OCI-M2 (cell line): Measurements from ENCODE around the gene PARP15.
"Not testable (repeated sequence)": the region's sequence is repeated elsewhere in the genome, so short reads cannot be mapped to it uniquely, and the experiment has no call there.

ENCODE experiments used
- DNase-seq: peaks from one replicate; lab custom pipeline; 2025; ENCODE audit not compliant: unreplicated experiment; lab: John Stamatoyannopoulos, UW

The PARP15 gene

DNA sequence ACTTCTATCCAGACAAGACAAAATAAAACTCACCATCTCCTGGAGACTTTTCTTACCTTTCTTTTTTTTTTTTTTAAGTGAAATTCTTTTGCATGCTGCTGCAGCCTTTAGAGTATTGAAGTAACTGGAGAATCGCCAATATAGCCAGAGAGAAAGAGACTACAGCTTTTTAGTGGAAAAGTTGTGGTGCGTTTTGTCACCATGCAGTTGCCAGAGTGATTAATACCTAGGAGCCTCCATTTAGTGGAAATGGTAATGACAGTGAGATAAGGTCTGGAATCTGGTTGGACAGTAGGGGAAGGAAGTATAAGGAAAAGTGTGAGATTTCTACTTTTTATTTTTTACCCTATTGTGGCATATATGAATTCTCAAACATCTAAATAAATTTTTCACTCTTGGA, 85.1 kb downstream of the PARP15 start:
- DNase-seq: no peak

DNA sequence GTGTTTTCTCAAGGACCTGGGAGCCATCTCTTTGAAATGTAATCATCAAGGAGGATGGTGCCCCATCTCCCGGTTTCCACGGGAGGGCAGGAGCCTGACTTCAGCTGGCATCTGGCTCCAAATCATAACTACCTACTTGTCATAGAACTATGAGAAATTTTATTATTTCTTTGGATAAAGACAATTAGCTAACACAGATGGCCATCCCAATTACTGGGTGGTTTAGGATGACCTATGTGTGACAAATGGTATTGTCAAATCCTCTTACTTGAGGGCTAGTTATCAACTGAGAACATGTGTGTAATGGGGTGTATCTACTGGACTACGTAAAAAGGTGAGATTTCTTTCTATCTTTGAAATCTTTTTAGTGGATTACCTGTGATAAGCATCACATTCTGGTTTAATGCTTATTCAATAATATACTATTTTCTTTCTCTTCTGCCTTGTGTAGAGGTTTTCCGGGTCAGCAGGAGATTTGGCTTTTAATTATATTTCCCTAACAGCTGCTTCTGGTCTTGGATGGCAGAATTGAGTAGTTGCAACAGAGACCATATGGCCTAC, 87.9 kb downstream of the PARP15 start:
- DNase-seq: no peak

DNA sequence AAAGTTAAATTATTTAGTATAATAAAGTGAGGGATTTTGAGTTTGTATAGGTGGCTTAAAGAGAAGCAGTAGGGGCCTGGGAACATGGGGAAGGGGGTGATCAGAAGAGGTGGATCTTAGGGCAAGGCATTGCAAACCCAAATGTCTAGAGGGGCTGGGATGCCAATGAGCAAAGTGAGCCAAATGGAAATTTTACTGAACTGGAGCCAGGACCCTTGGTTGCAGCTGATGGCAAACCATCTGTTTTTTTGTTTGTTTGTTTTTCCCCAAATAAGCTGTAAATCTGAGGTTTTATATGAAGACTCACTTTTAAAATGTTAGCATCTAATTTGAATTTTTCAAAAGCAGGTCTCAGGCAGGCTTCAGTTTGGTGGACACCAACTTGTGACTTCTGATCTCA, 88.4 kb downstream of the PARP15 start:
- no peak for DNase-seq

DNA sequence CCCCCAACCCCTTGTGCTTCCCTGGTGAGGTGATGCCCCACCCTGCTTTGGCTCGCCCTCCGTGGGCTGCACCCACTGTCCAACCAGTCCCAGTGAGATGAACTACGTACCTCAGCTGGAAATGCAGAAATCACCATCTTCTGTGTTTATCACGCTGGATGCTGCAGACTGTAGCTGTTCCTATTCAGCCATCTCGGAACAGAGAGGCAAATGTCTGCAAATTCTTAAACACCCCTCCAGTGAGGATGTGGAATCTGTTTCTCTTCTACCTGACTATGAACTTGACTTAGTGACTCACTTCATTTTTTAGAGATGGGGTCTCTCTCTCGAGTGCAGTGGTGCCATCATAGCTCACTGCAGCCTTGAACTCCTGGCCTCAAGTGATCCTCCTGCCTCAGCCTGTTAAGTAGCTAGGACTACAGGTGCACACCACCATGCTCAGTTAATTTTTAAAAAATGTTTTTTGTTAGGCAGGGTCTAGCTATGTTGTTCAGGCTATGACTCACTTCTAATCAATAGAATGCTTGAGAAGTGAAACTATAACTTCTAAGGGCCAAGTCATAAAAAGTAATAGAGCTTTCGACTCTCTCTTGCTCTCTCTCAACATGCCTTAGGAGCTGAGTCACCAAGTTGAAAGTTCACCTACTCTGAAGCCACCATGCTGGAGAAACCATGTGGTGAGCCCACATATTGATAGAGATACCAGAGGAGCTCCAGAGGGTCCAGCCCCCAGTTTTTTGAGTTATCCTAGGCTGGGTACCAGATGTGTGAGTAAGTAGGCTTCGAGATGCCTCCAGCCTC, 91.7 kb downstream of the PARP15 start:
- no peak for DNase-seq

DNA sequence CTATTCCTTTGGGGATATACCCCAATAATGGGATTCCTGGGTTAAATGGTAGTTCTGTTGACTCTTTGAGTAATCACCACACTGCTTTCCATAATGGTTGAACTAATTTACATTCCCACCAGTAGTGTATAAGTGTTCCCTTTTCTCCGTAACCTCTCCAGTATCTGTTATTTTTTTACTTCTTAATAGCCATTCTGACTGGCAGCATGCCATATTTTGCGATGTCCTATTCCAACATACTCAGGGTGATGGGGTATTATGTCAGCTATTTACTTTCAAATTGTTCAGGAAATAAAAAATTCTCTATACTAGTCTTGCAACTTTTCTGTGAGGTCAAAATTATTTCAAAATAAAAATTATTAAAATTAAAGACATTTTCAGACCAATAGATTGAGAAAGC, 94.1 kb downstream of the PARP15 start:
- DNase-seq: no peak

DNA sequence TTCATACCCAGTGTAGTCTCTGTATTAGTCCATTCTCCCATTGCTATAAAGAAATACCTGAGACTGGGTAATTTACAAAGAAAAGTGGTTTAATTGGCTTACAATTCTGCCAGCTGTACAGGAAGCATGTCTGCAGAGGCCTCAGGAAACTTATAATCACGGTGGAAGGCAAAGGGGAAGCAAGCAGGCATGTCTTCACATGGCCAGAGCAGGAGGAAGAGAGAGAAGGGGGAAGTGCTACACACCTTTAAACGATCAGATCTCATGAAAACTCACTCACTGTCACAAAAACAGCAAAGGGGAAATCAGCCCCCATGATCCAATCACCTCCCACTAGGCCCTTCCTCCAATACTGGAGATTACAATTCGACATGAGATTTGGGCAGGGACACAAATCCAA, 96.9 kb downstream of the PARP15 start:
- DNase-seq: no peak

DNA sequence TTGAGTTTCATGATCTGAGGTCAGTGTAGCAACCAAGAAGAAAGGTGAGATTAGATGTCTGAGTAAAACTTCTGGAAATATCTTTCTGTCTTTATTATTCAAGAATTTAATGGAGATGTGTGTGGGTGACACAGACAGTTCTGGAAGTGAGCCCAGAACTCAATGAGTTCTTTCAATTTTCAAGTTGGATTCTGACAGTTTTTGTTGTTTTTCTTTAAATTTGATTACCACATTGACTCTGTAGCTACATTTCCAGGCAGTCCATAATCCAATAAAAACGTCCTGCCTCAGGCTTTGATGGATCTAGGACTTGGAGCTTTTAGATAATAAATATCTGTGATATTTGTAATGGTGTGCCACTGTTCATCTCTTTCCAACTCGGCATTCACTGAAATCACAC, 99.3 kb downstream of the PARP15 start:
- no peak for DNase-seq

DNA sequence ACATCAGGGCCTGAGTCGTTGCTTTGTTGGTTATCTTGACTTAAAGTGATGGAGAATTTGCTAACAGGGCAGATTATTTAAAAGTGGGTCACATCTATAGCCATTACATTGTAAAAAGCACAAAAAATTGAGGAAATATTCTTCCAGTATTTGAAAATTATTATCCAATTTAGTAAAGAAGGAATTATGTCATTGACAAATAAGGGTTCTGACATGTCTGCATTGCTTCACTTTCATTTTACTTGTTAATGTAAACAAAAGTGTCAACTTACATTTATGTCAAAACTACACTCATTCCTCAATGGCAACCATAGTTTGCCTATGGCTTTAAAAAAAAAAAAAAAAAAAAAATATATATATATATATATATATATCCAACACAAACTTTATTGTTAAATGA, 99.8 kb downstream of the PARP15 start:
- no peak for DNase-seq

DNA sequence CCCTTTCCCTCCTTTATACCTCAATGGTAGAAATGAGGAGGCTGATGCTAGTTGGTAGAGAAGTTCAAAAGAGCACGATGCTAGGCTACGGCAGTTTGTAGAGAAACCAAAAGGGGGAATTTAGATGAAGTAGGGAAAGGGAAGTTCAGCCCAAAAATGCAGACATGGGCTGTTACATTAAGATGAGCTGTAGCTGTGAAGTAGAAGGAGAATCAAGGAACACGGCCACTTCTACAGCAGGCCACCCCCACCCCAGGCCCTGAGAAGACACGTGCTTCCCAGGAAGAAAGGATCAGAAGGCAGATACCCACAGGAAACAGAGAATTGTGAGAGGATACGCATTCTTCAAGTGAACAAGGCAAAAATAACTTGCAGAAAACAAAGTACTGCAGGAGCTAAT, 101.1 kb downstream of the PARP15 start:
- DNase-seq: no peak

DNA sequence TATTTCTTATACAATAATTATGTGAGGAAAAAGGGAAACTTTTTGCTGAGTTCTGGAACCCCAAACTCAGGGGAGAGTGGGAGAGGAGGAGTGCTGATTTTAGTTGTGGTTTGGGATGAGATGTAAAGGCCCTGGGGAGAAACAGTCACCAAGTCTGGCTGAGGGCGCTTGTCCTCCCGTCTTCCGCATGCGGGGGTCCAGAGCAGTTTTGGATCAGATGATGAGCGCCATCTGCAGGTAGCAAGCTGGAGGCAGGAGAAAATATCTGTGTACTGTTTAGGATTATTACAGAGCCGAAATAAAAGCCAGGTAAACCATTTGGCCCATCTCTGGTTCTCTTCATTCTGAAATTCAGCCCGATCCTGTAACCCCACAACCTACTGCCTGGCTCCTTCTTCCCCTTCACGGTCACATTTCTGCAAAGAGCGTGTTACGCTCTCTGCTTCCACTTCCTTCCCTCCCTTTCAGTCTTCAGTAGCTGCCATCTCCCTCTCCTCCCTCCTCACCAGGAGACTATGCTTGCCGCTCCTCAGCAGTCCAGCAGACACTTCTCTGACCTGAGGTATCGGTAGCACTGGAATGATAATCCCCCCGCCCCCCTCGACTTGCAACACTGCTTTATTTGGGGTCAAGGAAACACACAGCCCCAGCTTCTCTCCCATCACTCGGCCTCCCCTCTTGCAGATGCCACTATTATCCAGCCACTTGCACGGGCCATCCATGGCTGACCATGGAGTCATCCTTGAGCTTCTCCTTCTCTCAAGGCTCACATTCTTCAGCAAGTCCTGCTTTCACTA, 101.8 kb downstream of the PARP15 start:
- peak; percentile 47 for DNase-seq

DNA sequence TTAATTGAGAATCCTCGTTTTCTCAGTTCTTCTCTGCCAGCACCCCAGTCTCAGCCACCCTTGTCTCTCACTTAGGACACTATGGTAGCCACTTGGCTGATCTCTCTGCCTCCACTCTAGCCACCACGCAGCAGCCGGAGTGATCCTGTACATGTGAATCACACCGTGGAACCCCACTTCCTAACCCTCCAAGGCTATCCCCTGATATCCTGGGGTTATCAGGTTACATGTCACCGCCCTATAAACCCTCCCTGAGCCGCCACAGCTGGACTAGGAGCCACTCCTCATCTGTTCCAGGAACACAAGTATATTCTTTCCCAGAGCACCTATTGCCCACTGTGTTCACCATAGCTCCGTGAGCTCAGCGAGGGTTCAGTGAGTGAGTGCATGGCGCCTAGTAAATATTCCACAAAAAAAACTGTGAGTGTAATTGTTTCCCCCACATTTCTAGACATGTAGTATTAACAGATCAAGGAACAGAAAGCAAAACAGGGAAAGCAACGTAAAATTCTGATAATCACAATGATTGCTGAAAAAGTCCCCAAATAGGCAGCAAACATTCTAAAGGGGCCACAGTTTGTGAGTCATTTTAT, 102.5 kb downstream of the PARP15 start:
- no peak for DNase-seq

DNA sequence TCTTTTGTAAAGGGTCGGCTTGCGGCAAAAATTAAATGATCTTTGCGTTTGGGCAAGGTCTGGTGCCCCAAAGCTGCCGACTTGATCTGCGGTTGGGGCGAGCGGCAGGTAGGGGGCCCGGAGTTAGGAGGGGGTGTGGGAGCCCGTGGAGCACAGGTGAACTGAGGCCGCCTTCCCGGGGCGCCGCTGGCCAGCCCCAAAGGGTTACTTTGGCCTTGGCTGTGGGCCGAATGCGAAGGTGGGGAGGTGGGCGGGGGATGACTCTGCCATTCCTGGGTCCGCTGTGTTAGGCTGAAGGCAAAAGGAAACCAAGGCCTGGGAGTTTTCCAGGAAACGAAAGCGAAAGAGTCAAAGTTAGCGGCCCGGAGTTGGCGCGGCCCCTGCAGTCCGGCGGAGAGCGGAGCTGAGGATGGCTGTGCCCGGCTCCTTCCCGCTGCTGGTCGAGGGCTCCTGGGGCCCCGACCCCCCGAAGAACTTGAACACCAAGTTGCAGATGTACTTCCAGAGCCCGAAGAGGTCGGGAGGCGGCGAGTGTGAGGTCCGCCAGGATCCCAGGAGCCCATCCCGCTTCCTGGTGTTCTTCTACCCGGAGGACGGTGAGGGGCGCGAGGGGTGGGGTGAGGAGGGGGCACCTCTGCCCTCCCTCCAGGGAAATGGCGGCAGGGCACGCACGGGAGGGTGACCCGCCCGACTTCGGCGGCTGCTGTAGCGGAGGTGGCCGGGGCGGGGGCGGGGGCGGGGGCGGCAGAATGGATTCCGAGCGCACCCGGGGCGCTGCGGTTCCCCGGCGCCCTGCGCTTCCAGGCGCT, 103.2 kb downstream of the PARP15 start, which contains the start of gene PARP14:
Gene PARP14 (plus strand): TSS at position 365 of the 809 bp plus-strand sequence. CDS start 45 bp downstream, at position 410.
- no peak for DNase-seq

DNA sequence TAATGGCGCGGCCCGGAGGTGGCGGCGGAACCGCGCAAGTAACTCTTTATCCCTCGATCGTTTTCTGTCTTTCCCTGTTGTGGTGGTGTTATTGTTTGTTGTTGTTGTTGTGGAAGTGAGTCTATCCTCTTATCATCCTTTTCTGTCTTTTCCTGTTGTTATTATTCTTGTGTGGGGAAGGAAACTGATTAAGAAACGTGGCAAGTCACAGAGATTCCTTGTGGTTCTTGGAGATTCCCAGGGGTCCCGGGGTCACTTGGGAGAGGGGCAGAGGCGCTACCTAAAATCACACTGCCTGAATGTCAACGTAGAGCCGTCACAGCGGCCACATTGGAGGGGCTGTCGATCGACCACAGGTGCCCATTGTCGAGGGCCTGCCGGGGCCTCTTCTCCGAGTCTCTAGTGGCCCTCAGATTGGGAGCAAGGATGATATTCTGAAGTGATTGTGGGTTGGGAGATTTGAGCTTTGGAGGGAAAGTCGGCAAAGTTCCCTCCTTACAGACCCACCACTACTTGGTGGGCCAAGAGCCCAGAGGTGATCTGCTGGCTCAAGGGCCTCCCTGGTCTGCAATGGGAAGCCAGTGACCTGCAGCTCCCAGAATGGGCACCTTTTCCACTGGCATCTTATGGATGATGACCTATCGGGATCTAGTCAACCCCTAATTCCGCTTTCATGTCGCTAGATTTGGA, 104.0 kb downstream of the PARP15 start:
- DNase-seq: no peak

DNA sequence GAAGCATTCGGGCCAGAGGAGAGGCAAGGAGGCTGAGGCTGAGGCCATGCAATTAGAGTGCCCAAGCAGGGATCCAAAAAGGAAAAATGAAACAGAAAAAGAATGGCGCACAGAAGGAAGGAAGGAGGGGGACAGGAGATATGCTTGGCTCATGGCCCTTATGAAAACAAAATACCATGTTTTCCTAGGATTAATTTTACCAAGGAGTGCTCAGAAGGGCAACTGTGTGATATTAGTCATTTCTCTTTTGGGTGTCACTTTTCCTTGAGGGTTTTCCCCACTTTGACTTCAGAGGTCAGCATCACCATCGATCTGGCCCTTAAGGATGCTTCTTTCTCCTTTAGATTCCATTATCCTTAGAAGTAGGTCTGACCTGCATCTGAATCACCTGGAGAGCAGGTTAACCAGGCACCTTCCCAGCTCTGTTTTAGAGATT, 104.5 kb downstream of the PARP15 start:
- DNase-seq: no peak

DNA sequence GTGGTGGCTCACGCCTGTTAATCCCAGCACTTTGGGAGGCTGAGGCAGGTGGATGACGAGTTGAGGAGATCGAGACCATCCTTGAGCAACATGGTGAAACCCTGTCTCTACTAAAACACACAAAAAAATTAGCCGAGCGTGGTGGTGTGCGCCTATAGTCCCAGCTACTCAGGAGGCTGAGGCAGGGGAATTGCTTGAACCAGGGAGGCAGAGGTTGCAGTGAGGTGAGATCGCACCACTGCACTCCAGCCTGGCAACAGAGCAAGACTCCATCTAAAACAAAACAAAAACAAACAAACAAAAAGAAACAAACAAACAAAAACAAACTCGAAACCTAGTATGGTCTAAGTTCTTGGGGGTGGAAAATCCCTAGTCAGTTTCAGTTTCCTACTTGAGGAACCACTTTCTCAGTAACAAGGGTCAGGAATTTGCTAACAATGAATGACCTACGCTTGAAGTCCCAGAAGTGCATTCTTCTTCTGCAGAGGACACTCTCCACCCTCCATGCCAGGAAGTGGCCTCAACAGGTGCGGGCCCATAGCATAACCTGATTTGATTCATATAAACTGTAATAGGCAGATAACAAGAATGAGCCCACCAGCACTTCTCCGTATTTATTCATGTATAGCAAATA, 105.4 kb downstream of the PARP15 start:
- not testable (repeated sequence) for DNase-seq

DNA sequence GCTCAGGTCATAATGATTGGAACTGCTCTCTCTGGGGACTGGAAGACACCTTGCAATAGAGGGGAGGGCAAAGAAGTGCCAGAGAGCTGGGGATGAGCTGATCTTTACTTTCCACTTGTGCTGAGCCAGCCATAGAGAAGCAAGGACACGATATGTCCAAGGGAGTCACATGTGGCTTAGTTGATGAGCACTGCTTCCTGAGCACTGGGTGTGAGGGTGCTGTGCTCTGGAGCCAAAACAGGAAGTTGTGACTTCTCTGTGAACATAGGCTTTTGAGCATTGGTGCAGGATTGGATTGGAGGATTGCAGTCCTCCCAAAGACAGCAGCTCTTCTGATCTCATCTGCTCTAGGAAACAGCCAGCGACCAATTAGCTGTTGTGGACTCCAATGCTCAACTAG, 109.8 kb downstream of the PARP15 start:
- no peak for DNase-seq
